GM21723 (cell line): ENCODE results near the gene DCHS1.

Source experiments
- ATAC-seq: cut with Tn5 transposase; IDR thresholded peaks from one replicate; pipeline ENCODE4 v1.9.1; 2021; ENCODE audit warnings: mild to moderate bottlenecking, moderate library complexity; ENCODE audit not compliant: unreplicated experiment

Gene DCHS1

GRCh38 chr11:6648501-6648900, 7.1 kb downstream of the DCHS1 start:
- ATAC-seq, result no peak

GRCh38 chr11:6647836-6648235, 7.8 kb downstream of the DCHS1 start:
- ATAC-seq, result no peak

GRCh38 chr11:6646918-6647679, 8.5 kb downstream of the DCHS1 start:
- ATAC-seq, result peak; percentile 89

GRCh38 chr11:6646576-6646917, 9.1 kb downstream of the DCHS1 start:
- ATAC-seq, result no peak

- ATAC-seq, result no peak
Measured at GRCh38 chr11:6646071-6646470, 9.5 kb downstream of the DCHS1 start.

GRCh38 chr11:6642957-6643356, 12.7 kb downstream of the DCHS1 start:
- ATAC-seq, result no peak

- ATAC-seq, result no peak
Measured at GRCh38 chr11:6640985-6641701, 14.5 kb downstream of the DCHS1 start.

GRCh38 chr11:6640036-6640984, 15.3 kb downstream of the DCHS1 start:
- ATAC-seq, result no peak

- ATAC-seq, result no peak
Measured at GRCh38 chr11:6638429-6638828, 17.2 kb downstream of the DCHS1 start.

GRCh38 chr11:6637871-6638270, 17.7 kb downstream of the DCHS1 start:
- ATAC-seq, result no peak

GRCh38 chr11:6636480-6636879, 19.1 kb downstream of the DCHS1 start:
- ATAC-seq, result no peak

- ATAC-seq, result no peak
Measured at GRCh38 chr11:6635082-6635932, 20.3 kb downstream of the DCHS1 start.

GRCh38 chr11:6634534-6634933, 21.1 kb downstream of the DCHS1 start:
- no peak for ATAC-seq

- no peak for ATAC-seq
Measured at GRCh38 chr11:6633422-6634408, 21.9 kb downstream of the DCHS1 start.

- no peak for ATAC-seq
Measured at GRCh38 chr11:6632116-6633073, 23.2 kb downstream of the DCHS1 start.

- no peak for ATAC-seq
Measured at GRCh38 chr11:6631361-6631890, 24.2 kb downstream of the DCHS1 start.

- no peak for ATAC-seq
Measured at GRCh38 chr11:6630632-6631291, 24.8 kb downstream of the DCHS1 start.
